Endothelial cell of umbilical vein (primary cell): ENCODE data around the gene SPACA7.

Source experiments
- CTCF ChIP-seq, 2 donors: IDR thresholded peaks; 1 replicate in 1 of 2; 2 replicates in 1 of 2; pipeline ENCODE4 v1.5.1; 2011; ENCODE audit warnings: low read length in 2 of 2, mild to moderate bottlenecking in 2 of 2, moderate library complexity in 2 of 2, control low read depth in 1 of 2, inconsistent platforms in 1 of 2, low read depth in 1 of 2; ENCODE audit not compliant: insufficient read depth in 1 of 2; ENCODE audit errors: extremely low read depth in 1 of 2
- EZH2 ChIP-seq: IDR thresholded peaks from 2 replicates; pipeline ENCODE4 v1.6.1; 2012; ENCODE audit warnings: borderline replicate concordance, low read depth, mild to moderate bottlenecking, moderate library complexity, low read length, inconsistent platforms; ENCODE audit not compliant: severe bottlenecking
- GATA2 ChIP-seq: IDR thresholded peaks from 2 replicates; pipeline ENCODE4 v1.7.0; 2011; ENCODE audit warnings: low read depth, mild to moderate bottlenecking, moderate library complexity, mixed read lengths, low read length; ENCODE audit not compliant: insufficient read length, insufficient read depth
- POLR2A ChIP-seq: IDR thresholded peaks from 2 replicates; pipeline ENCODE4 v1.6.1; 2012; ENCODE audit warnings: low read depth, mild to moderate bottlenecking, control low read depth, low read length

GRCh38 chr13:112343591-112343990 lies 32.6 kb upstream of the SPACA7 start:
- TF ChIP-seq GATA2 = no peak
- TF ChIP-seq POLR2A = no peak
- TF ChIP-seq CTCF (IDR thresholded peaks at IDR 0.05; ENCODE audit: extremely low read depth in 1 of 2, insufficient read depth in 1 of 2, low read depth in 1 of 2, low read length in 2 of 2) = no peak
- no peak for TF ChIP-seq EZH2
